ENCODE data around the gene USP44.
"Not testable (repeated sequence)": the region's sequence is repeated elsewhere in the genome, so short reads cannot be mapped to it uniquely, and the experiment has no call there.

The USP44 gene

GRCh38 chr12:95551305-95551704, at the start of gene USP44:
USP44 (minus strand) TSS chr12:95551476; CDS start chr12:95534256, 17,220 bp downstream.
- DNase-seq, result no peak

DNA sequence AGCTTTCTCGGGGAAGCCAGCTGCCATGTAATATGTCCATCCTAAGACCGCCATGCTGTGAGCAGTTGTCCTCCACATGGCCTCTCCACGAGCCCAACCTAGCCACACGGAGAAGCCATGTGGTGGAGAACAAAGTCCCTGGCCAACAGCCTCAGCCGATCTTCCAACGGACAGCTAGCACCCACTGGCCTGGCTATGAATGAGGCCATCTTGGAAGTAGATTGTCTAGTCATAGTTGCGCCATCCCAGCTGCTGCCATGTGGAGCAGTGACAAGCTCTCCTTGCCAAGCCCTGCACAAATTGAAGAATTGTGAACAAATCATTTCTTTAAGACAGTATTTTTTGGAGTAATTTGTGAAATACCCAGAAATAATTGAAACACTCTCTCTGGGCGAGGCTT, 49.3 kb upstream of the USP44 start:
- no peak for DNase-seq

DNA sequence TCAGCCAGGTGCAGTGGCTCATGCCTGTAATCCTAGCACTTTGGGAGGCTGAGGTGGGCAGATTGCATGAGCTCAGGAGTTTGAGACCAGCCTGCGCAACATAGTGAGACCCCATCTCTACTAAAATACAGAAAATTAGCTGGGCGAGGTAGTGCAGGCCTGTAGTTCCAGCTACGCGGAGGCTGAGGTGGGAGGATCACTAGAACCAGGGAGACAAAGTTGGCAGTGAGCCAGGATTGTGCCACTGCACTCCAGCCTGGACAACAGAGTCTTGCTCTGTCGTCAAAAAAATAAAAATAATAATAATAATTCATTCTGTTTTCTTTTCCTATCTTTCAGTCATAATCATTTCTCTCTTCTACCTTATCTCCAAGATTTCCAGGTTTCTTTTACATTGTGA, 48.6 kb upstream of the USP44 start:
- no peak for DNase-seq

GRCh38 chr12:95594136-95594535, 42.9 kb upstream of the USP44 start:
- DNase-seq, result no peak

DNA sequence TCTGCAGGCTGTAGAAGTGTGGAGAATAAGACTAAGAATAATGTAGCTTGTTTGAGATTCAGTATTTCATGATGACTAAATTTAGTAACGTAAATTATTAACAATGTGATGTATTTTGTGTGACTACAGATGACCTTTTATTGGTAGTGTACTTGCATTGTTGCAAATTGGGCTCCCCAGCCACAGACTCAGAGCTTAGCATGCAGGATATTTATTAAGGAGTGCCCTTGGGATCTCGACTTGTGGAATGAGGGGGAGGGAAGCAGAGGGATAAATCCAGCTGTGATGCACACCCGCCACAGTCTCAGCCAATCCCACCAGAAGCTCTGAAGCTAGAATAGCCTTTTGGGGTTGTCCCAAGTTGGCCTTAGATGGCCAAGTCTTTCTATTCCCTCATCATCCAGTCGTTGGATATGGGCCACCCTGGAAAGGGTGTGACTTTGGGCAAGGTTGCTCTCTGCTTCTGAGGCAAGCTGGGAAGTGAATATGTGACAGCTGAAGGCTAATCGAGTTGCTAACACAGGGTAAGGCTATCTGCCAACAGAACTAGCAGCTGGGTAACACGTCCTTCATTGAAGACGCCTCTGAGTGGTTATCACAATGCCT, 42.1 kb upstream of the USP44 start:
- DNase-seq, result no peak

- no peak for DNase-seq
Measured at GRCh38 chr12:95591731-95592130, 40.5 kb upstream of the USP44 start.

- DNase-seq, result no peak
Measured at GRCh38 chr12:95590775-95591174, 39.5 kb upstream of the USP44 start.

DNA sequence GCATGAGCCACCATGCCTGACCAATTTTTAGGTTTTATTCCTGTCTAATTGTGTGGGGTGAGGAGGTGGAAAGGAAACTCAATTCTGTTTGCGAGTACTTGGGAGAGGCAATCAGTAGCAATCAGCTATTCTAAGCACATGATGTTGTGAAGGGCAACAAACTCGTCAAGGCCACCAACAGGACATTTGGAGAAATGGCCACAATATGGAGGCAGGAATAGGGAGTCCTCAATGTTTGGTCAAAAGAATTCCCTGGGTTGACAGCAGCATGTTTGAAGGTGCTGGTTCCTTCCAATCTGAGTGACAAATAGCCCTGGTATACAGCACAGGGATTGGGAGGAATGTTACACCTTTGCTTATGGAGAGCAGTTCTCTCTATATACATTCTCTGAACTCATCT, 32.7 kb upstream of the USP44 start:
- no peak for DNase-seq

GRCh38 chr12:95582230-95583058, 31.2 kb upstream of the USP44 start:
- no peak for DNase-seq

- DNase-seq, result no peak
Measured at GRCh38 chr12:95577820-95578219, 26.5 kb upstream of the USP44 start.

- DNase-seq, result no peak
Measured at GRCh38 chr12:95574799-95575452, 23.6 kb upstream of the USP44 start.

DNA sequence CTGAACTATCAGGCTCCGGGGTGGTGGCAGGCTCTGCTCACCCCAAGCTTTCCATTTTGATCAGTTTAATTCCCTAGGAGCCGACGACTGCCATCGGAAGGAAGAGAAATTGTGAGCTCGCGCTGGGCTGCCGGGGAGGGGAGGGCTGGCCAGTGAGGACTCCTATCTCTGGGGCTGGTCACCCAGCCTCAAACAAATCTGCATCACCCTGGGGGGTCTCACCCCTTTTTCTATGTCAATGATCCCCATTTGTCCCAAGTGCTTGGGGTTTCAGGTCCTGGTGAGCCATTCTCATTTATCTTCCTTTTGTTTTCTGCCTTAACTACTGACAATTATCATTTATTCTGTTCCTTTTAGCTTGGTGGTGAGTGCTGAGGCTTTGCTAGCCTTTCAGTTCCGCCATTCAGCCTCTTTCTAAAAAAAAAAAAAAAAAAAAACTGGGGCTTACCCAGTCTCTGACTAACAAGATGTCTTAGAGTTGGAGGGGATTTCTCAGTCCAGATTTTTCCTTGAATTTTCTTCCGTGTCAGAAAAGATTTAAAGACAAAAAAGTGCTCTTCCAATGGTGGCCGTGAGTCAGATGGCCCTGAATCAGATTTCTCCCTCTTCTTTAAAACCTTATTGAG, 22.8 kb upstream of the USP44 start:
- DNase-seq, result no peak

DNA sequence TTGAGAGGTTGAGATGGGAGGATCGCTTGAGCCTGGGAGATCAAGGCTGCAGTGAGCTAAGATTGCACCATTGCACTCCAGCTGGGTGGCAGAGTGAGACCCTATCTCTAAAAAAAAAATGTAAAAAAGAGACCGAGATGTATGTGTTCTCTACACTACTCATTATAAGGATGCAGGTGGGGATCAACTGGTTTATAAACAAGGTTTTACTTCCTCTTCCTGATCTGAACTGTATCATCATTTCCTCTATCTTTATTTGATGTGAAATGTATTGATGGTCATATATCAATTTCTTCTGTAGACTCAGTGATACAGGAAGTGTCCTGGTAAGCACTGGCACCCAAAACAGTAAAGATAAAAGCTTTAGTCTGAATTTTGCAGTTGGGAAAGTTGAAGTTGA, 20.1 kb upstream of the USP44 start:
- no peak for DNase-seq

GRCh38 chr12:95568045-95568444, 16.8 kb upstream of the USP44 start:
- DNase-seq, result not testable (repeated sequence)

DNA sequence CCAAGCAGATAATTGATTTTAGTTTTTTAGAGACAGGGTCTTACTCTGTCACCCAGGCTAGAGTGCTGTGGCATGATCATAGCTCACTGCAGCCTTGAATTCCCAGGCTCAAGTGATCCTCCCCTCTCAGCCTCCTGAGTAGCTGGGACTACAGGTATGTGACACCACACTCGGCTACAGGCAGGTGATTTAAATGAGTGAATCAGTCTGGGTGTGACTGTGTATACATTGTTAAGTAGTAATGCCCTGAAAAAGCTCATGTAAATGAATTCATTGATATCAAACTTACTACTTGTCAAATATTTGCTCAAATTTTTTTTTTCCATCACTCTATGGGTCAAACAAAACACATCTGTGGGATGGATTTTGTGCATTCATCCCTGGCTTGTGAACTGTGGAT, 6.3 kb upstream of the USP44 start:
- DNase-seq, result no peak

GRCh38 chr12:95554532-95555071, 3.3 kb upstream of the USP44 start:
- no peak for DNase-seq

GRCh38 chr12:95553197-95553943, 2.1 kb upstream of the USP44 start:
- no peak for DNase-seq

GRCh38 chr12:95551913-95552516, 739 bp upstream of the USP44 start:
- no peak for DNase-seq

DNA sequence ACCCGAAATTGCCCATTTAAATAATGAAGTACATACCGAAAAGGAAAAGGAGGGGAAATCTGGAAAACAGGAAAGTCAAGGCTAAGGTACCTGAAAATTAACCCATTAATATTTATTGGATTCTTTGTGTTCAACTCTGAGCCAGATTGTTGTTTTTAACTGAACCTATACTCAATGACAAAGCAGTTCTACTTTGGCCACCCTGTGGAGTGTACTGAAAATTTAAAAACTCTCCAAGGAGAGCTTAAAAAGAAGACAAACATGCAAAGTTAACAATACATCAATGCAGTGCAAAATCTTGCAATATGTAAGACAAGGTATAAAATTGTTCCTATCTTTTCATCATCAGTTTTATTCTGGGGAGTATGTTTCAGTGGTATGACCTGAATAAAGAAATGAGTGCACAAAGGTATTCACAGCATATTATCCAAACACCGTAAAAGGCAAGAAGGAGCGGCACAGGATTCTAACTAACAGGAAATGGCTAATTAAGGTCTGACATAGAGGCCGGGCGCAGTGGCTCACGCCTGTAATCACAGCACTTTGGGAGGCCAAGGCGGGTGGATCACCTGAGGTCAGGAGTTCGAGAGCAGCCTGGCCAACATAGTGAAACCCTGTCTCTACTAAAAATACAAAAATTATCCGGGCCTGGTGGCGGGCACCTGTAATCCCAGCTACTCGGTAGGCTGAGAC, 1.7 kb downstream of the USP44 start:
- DNase-seq, result no peak

- DNase-seq, result peak; percentile 5 to 28 (median 14)
Measured at GRCh38 chr12:95548539-95549391, 2.5 kb downstream of the USP44 start.
